ENCODE measurements around the gene PTPRR. TPM values are rescaled to one million over a fixed set of nuclear protein-coding genes. Genes with fewer than 3 reads are reported as not detected.

PTPRR gene
- total and polyA plus RNA-seq, 2 of the 4 experiments (the other 2 are of a cell fraction) = 0.18 to 0.21 TPM

- H3K36me3 ChIP-seq (ENCODE audit: control insufficient read depth, insufficient read depth, low read length) = no peaks in the 10 kb centered on the region
- no peak for ATAC-seq (ENCODE audit: low read depth)
- no peaks in the 10 kb centered on the region; the same call in 1 of the 2 replicates for H3K9me3 ChIP-seq (ENCODE audit: control insufficient read depth, insufficient read depth, low read length)
- H4K20me1 ChIP-seq (ENCODE audit: insufficient read depth, low read length) = no peaks in the 10 kb centered on the region
- H3K27ac ChIP-seq (ENCODE audit: insufficient read depth, low read length) = no peak overlapping the region
- no peak overlapping the region for H2BK5ac ChIP-seq (ENCODE audit: low read depth, low read length, poor library complexity, severe bottlenecking)
- no peak overlapping the region for H4K5ac ChIP-seq (ENCODE audit: low read depth, low read length)
- no peak overlapping the region for H3K4me2 ChIP-seq (ENCODE audit: low read depth, low read length)
- no peak overlapping the region for H2AK5ac ChIP-seq (ENCODE audit: low read depth, low read length)
- H3K23ac ChIP-seq (ENCODE audit: low read depth, low read length) = no peak overlapping the region
- dilution Hi-C loops (cut with HindIII; ENCODE audit: low sequenced_read_pairs, unreplicated experiment) (no loop called here), intact Hi-C loops (cut with micrococcal nuclease) (no loop called here), in situ Hi-C loops (cut with MboI; ENCODE audit: low sequenced_read_pairs) (no loop called here)
- WGBS, 2 experiments (ENCODE audit: extremely low coverage in 2 of 2, insufficient read length in 1 of 2) = no CpG with 5 or more reads among the region's 1 CpG
- no peak for TF ChIP-seq MAFK (IDR thresholded peaks at IDR 0.05; ENCODE audit: low read depth, low read length)
- no peak for TF ChIP-seq POLR2A (IDR thresholded peaks at IDR 0.05; ENCODE audit: low read depth, low read length)
- no peak for TF ChIP-seq FOS (IDR thresholded peaks at IDR 0.05; ENCODE audit: low read depth, low read length)
- no peak for TF ChIP-seq SMC3 (IDR thresholded peaks at IDR 0.05; ENCODE audit: low read depth, low read length)
- TF ChIP-seq RCOR1 (IDR thresholded peaks at IDR 0.05; ENCODE audit: insufficient replicate concordance, low read length) = no peak
- no peak for TF ChIP-seq NFE2L2 (IDR thresholded peaks at IDR 0.05; ENCODE audit: low read depth, low read length)
- TF ChIP-seq CHD1 (IDR thresholded peaks at IDR 0.05; ENCODE audit: low read depth, low read length) = no peak
- no peak overlapping the region for H2BK120ac ChIP-seq (ENCODE audit: low read depth, low read length)
- no peak overlapping the region for H4K91ac ChIP-seq (ENCODE audit: insufficient read depth, low read depth, low read length)
- H3K4ac ChIP-seq (ENCODE audit: low read depth, low read length) = no peak overlapping the region
- H2AFZ ChIP-seq (replicated peaks; ENCODE audit: low read length, poor library complexity) = no peak overlapping the region
- no peaks in the 10 kb centered on the region for H3K9me1 ChIP-seq (ENCODE audit: insufficient read depth, low read length)
- H3K56ac ChIP-seq (ENCODE audit: extremely low read depth, insufficient read depth, low read length) = no peak overlapping the region
- no peak for DNase-seq
- no peak overlapping the region for H4K8ac ChIP-seq (ENCODE audit: low read depth in 2 of 2, low read length in 2 of 2)
- no peak overlapping the region for H3K18ac ChIP-seq (ENCODE audit: low read depth, low read length)
- no peaks in the 10 kb centered on the region for H3K4me1 ChIP-seq (ENCODE audit: control insufficient read depth, insufficient read depth, low read length)
- no peak overlapping the region for H2AK9ac ChIP-seq (replicated peaks; ENCODE audit: low read depth, low read length, poor library complexity)
- CTCF ChIA-PET = no interaction called here
- H3K4me3 ChIP-seq (ENCODE audit: insufficient read depth, low read depth, low read length) = no peak overlapping the region
- H2BK20ac ChIP-seq (ENCODE audit: low read depth, low read length) = no peak overlapping the region
- no peak overlapping the region for H3K14ac ChIP-seq (replicated peaks; ENCODE audit: low read depth, low read length)
- H3K9ac ChIP-seq (ENCODE audit: low read depth, low read length) = no peak overlapping the region
- POLR2A ChIA-PET (ENCODE audit: unreplicated experiment) = no interaction called here
- H3K27me3 ChIP-seq (ENCODE audit: control insufficient read depth, insufficient read depth, low read length) = no peaks in the 10 kb centered on the region
- no TSS peak for BruUV-seq (replicated peaks)
- H2BK15ac ChIP-seq (ENCODE audit: low read depth, low read length) = no peak overlapping the region
- H3K79me1 ChIP-seq (ENCODE audit: low read depth in 1 of 2, low read length in 2 of 2) = no peaks in the 10 kb centered on the region
Measured at GRCh38 chr12:70960484-70960883, 39.9 kb upstream of the PTPRR start.

All from IMR-90 (cell line).